CD4-positive, alpha-beta T cell treated with Interleukin-6 for 4 hours (primary cell): ENCODE measurements around the gene C12orf57.
"Not testable (repeated sequence)": the region's sequence is repeated elsewhere in the genome, so short reads cannot be mapped to it uniquely, and the experiment has no call there.

ENCODE experiments used
- DNase-seq: peaks from one replicate; pipeline ENCODE4 v3.0.0-alpha.2; 2020; ENCODE audit warnings: mixed read lengths

C12orf57 gene

GRCh38 chr12:6943722-6944380 is at the start of gene C12orf57, which contains the start of gene RNU7-1:
Gene C12orf57 (plus strand): TSS chr12:6944022. CDS start chr12:6944122, 100 bp downstream.
Gene RNU7-1 (plus strand): TSS chr12:6943816.
- DNase-seq = peak; percentile 64

GRCh38 chr12:6894321-6894720 is 49.5 kb upstream of the C12orf57 start:
- DNase-seq = no peak

- DNase-seq = no peak
These were observed 46.9 kb upstream of the C12orf57 start for GRCh38 chr12:6896846-6897435.

GRCh38 chr12:6899427-6899826 is 44.4 kb upstream of the C12orf57 start:
- DNase-seq = no peak

- DNase-seq = no peak
These were observed 43.8 kb upstream of the C12orf57 start for GRCh38 chr12:6899837-6900519.

GRCh38 chr12:6902448-6902847 is 41.4 kb upstream of the C12orf57 start:
- DNase-seq = no peak

- no peak for DNase-seq
These were observed 40.1 kb upstream of the C12orf57 start for GRCh38 chr12:6903722-6904121.

- peak; percentile 99 for DNase-seq
These were observed 39.2 kb upstream of the C12orf57 start, which contains the start of gene LRRC23 for GRCh38 chr12:6904280-6905276. Gene LRRC23 (plus strand): TSS chr12:6904822. CDS start chr12:6905634, 812 bp downstream.

- no peak for DNase-seq
These were observed 38.3 kb upstream of the C12orf57 start for GRCh38 chr12:6905414-6906040.

- not testable (repeated sequence) for DNase-seq
These were observed 35.7 kb upstream of the C12orf57 start for GRCh38 chr12:6908141-6908540.

- no peak for DNase-seq
These were observed 34.2 kb upstream of the C12orf57 start for GRCh38 chr12:6909421-6910145.

GRCh38 chr12:6912164-6912935 is 31.5 kb upstream of the C12orf57 start:
- DNase-seq = no peak

- peak; percentile 92 for DNase-seq
These were observed 29.4 kb upstream of the C12orf57 start, which contains the start of gene ENO2 for GRCh38 chr12:6914246-6914946. Gene ENO2 (plus strand): TSS chr12:6914580. CDS start chr12:6915833, 1,253 bp downstream.

GRCh38 chr12:6914947-6915788 is 28.7 kb upstream of the C12orf57 start:
- DNase-seq = no peak

- no peak for DNase-seq
These were observed 28.0 kb upstream of the C12orf57 start for GRCh38 chr12:6915789-6916285.

- DNase-seq = no peak
These were observed 27.2 kb upstream of the C12orf57 start for GRCh38 chr12:6916426-6917200.

- DNase-seq = no peak
These were observed 26.2 kb upstream of the C12orf57 start for GRCh38 chr12:6917491-6918231.
